Neural cell (in vitro differentiated cells): ENCODE data around the gene ACADM. TPM values are rescaled to one million over a fixed set of nuclear protein-coding genes. Genes with fewer than 3 reads are reported as not detected.

Source experiments
- H2AFZ ChIP-seq: fragments of 200-600, 300-800 bp; sonication (generic), shearing (Covaris generic); 2 replicates; pipeline ENCODE4 v1.6.0; 2014; ENCODE audit warnings: low read depth, mild to moderate bottlenecking, antibody characterized with exemption, low read length, moderate library complexity
- H3F3A ChIP-seq: fragments of 200-600 bp; shearing (Covaris generic); 2 replicates; pipeline ENCODE4 v1.6.1; 2016; ENCODE audit warnings: mild to moderate bottlenecking, moderate library complexity, mixed read lengths, antibody characterized with exemption, low read length; ENCODE audit not compliant: insufficient read depth, poor library complexity, severe bottlenecking
- H3K27ac ChIP-seq: fragments of 200-600, 300-800 bp; sonication (generic), shearing (Covaris generic); 2 replicates; pipeline ENCODE4 v1.5.1; 2014; ENCODE audit warnings: mild to moderate bottlenecking, low read length, moderate library complexity
- H3K27me3 ChIP-seq: fragments of 300-800, 200-600 bp; sonication (generic), shearing (Covaris generic); 2 replicates; pipeline ENCODE4 v1.6.0; 2014; ENCODE audit warnings: mild to moderate bottlenecking, low read depth, low read length, moderate library complexity; ENCODE audit not compliant: insufficient read depth
- H3K36me3 ChIP-seq: fragments of 300-800, 200-600 bp; sonication (generic), shearing (Covaris generic); 2 replicates; pipeline ENCODE4 v1.5.1; 2014; ENCODE audit warnings: mild to moderate bottlenecking, antibody characterized with exemption, low read length, moderate library complexity; ENCODE audit not compliant: insufficient read depth
- H3K4me2 ChIP-seq: fragments of 300-800, 200-600 bp; sonication (generic), shearing (Covaris generic); 2 replicates; pipeline ENCODE4 v1.6.0; 2014; ENCODE audit warnings: mild to moderate bottlenecking, low read length
- H3K4me3 ChIP-seq: fragments of 300-800, 200-600 bp; sonication (generic), shearing (Covaris generic); 2 replicates; pipeline ENCODE4 v1.5.1; 2014; ENCODE audit warnings: mild to moderate bottlenecking, low read length, moderate library complexity
- H3K79me2 ChIP-seq: fragments of 200-600 bp; shearing (Covaris generic); replicated peaks from 2 replicates; pipeline ENCODE4 v1.6.0; 2014; ENCODE audit warnings: mild to moderate bottlenecking, low read length, moderate library complexity; ENCODE audit not compliant: insufficient read depth
- H3K9ac ChIP-seq: fragments of 300-800, 200-600 bp; sonication (generic), shearing (Covaris generic); 2 replicates; pipeline ENCODE4 v1.6.1; 2016; ENCODE audit warnings: mild to moderate bottlenecking, low read length, mixed read lengths
- H3K9me2 ChIP-seq: fragments of 200-600 bp; shearing (Covaris generic); 2 replicates; pipeline ENCODE4 v1.6.1; 2016; ENCODE audit warnings: mild to moderate bottlenecking, low read length, mixed read lengths; ENCODE audit not compliant: insufficient read depth
- H3K9me3 ChIP-seq: fragments of 200-600, 300-800 bp; sonication (generic), shearing (Covaris generic); 2 replicates; pipeline ENCODE4 v1.6.1; 2016; ENCODE audit warnings: mild to moderate bottlenecking, mixed run types, low read length, moderate library complexity, mixed read lengths
- H4K20me1 ChIP-seq: fragments of 200-600 bp; shearing (Covaris generic); 2 replicates; pipeline ENCODE4 v1.6.1; 2016; ENCODE audit warnings: mild to moderate bottlenecking, mixed run types; ENCODE audit not compliant: insufficient read depth
- EP300 ChIP-seq: fragments of 450-650 bp; conservative IDR thresholded peaks from 2 replicates; pipeline ENCODE4 v1.6.1; 2014; ENCODE audit warnings: antibody characterized with exemption, mild to moderate bottlenecking, moderate library complexity; ENCODE audit not compliant: poor library complexity, severe bottlenecking
- EZH2 ChIP-seq: fragments of 200-600, 300-800 bp; shearing (Covaris generic), sonication (generic); IDR thresholded peaks from 2 replicates; pipeline ENCODE4 v1.6.1; 2014; ENCODE audit warnings: antibody characterized with exemption, low read length, borderline replicate concordance, mild to moderate bottlenecking; ENCODE audit not compliant: insufficient read depth, poor library complexity, severe bottlenecking
- MXI1 ChIP-seq: fragments of 450-650 bp; conservative IDR thresholded peaks from 2 replicates; pipeline ENCODE4 v1.6.1; 2014; ENCODE audit warnings: antibody characterized with exemption, mild to moderate bottlenecking; ENCODE audit not compliant: poor library complexity, severe bottlenecking
- POLR2AphosphoS5 ChIP-seq: IDR thresholded peaks from 2 replicates; pipeline ENCODE4 v1.6.1; 2012
- RAD21 ChIP-seq: fragments of 450-650 bp; conservative IDR thresholded peaks from 2 replicates; pipeline ENCODE4 v1.6.1; 2014; ENCODE audit warnings: antibody characterized with exemption, mild to moderate bottlenecking, moderate library complexity
- SMC3 ChIP-seq: fragments of 450-650 bp; conservative IDR thresholded peaks from 2 replicates; pipeline ENCODE4 v1.6.1; 2014; ENCODE audit warnings: antibody characterized with exemption, mild to moderate bottlenecking, moderate library complexity; ENCODE audit not compliant: poor library complexity
- TAF1 ChIP-seq: IDR thresholded peaks from 2 replicates; pipeline ENCODE4 v1.6.1; 2012; ENCODE audit warnings: low read depth
- polyA plus RNA-seq: library from polyadenylated mRNA; depleted of rRNA; stranded (reverse); fragments of >200 nt; gene quantifications from 2 replicates; pipeline ENCODE4 v1.2.3, GENCODE V29; 2014
- TF ChIP-seq, protein P1 (sequence below): fragments of 450-650 bp; IDR thresholded peaks from 2 replicates; pipeline ENCODE4 v1.5.1; 2014; ENCODE audit warnings: antibody characterized with exemption, mild to moderate bottlenecking, moderate library complexity; ENCODE audit not compliant: poor library complexity, severe bottlenecking
- TF ChIP-seq, protein P2 (sequence below): IDR thresholded peaks from 2 replicates; pipeline ENCODE4 v1.6.1; 2012; ENCODE audit warnings: borderline replicate concordance

Gene ACADM
- polyA plus RNA-seq, 1 donor from 2014 or later = 230 TPM

DNA sequence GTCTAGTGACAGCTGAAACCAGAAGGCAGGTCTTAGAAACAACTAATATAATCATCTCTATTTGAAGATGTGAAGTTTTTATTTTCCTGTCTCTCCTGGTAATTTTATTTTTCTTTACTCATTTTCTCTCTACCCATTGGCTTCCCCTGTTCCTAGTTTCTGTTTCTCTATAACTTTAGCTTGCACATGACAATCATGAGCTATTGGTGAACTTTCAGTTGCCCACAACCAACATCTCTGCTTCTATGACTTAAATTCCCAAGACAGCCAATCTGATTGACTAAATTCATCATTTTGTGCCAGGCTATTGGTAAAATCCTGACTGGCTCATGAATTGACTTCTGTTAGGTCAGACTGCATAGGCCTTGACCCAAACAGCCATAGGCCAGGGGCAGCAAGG, 13.7 kb upstream of the ACADM start:
- Histone ChIP-seq H3K27me3 (no peaks in the 10 kb centered on the region), H3K4me3 (no peak overlapping the region), H3F3A (no peaks in the 10 kb centered on the region), H3K9ac (no peak overlapping the region), H3K27ac (no peak overlapping the region), H3K4me2 (no peak overlapping the region), H2AFZ (no peak overlapping the region), H3K9me2 (no peaks in the 10 kb centered on the region), H3K36me3 (no peaks in the 10 kb centered on the region), H3K79me2 (no peaks in the 10 kb centered on the region), H3K9me3 (no peaks in the 10 kb centered on the region), H4K20me1 (no peaks in the 10 kb centered on the region)
- TF ChIP-seq, protein P1, sequence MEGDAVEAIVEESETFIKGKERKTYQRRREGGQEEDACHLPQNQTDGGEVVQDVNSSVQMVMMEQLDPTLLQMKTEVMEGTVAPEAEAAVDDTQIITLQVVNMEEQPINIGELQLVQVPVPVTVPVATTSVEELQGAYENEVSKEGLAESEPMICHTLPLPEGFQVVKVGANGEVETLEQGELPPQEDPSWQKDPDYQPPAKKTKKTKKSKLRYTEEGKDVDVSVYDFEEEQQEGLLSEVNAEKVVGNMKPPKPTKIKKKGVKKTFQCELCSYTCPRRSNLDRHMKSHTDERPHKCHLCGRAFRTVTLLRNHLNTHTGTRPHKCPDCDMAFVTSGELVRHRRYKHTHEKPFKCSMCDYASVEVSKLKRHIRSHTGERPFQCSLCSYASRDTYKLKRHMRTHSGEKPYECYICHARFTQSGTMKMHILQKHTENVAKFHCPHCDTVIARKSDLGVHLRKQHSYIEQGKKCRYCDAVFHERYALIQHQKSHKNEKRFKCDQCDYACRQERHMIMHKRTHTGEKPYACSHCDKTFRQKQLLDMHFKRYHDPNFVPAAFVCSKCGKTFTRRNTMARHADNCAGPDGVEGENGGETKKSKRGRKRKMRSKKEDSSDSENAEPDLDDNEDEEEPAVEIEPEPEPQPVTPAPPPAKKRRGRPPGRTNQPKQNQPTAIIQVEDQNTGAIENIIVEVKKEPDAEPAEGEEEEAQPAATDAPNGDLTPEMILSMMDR = no peak
- TF ChIP-seq EZH2 (no peak), TAF1 (no peak), RAD21 (no peak), SMC3 (no peak), MXI1 (no peak), EP300 (no peak), POLR2AphosphoS5 (no peak)
- TF ChIP-seq, protein P2, sequence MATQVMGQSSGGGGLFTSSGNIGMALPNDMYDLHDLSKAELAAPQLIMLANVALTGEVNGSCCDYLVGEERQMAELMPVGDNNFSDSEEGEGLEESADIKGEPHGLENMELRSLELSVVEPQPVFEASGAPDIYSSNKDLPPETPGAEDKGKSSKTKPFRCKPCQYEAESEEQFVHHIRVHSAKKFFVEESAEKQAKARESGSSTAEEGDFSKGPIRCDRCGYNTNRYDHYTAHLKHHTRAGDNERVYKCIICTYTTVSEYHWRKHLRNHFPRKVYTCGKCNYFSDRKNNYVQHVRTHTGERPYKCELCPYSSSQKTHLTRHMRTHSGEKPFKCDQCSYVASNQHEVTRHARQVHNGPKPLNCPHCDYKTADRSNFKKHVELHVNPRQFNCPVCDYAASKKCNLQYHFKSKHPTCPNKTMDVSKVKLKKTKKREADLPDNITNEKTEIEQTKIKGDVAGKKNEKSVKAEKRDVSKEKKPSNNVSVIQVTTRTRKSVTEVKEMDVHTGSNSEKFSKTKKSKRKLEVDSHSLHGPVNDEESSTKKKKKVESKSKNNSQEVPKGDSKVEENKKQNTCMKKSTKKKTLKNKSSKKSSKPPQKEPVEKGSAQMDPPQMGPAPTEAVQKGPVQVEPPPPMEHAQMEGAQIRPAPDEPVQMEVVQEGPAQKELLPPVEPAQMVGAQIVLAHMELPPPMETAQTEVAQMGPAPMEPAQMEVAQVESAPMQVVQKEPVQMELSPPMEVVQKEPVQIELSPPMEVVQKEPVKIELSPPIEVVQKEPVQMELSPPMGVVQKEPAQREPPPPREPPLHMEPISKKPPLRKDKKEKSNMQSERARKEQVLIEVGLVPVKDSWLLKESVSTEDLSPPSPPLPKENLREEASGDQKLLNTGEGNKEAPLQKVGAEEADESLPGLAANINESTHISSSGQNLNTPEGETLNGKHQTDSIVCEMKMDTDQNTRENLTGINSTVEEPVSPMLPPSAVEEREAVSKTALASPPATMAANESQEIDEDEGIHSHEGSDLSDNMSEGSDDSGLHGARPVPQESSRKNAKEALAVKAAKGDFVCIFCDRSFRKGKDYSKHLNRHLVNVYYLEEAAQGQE = no peak

DNA sequence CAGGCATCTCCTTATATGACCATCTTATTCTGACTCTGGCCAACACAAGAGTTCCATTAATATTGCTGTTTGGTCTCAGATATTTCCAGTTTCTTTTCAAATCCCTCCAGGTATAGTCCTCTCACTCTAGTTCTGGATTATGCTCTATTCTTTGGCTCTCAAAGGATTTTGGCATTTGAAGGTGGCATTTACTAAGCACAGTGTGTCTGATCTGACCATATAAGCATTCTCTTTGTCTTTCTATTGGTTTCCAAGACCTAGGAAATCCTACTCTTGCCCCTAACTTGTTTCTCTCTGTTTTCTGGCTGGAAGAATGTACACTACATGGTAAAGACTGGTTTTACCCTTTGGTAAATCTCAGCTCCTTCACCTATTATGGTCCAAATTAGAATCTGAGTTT, 12.7 kb upstream of the ACADM start:
- no peak for TF ChIP-seq POLR2AphosphoS5
- TF ChIP-seq TAF1 = no peak
- TF ChIP-seq, protein P2 = no peak
- TF ChIP-seq EZH2 = no peak
- H3K27ac ChIP-seq = no peak overlapping the region
- H3K36me3 ChIP-seq = no peaks in the 10 kb centered on the region
- H4K20me1 ChIP-seq = no peaks in the 10 kb centered on the region
- H3K79me2 ChIP-seq = no peaks in the 10 kb centered on the region
- no peaks in the 10 kb centered on the region for H3K27me3 ChIP-seq
- no peaks in the 10 kb centered on the region for H3K9me2 ChIP-seq
- no peaks in the 10 kb centered on the region for H3F3A ChIP-seq
- no peak overlapping the region for H3K4me2 ChIP-seq
- no peak overlapping the region for H3K9ac ChIP-seq
- H2AFZ ChIP-seq = no peak overlapping the region
- no peaks in the 10 kb centered on the region for H3K9me3 ChIP-seq
- no peak overlapping the region for H3K4me3 ChIP-seq
